Natural killer cell (primary cell): Measurements from ENCODE around the gene MCTP1. TPM values are rescaled to one million over a fixed set of nuclear protein-coding genes. Genes with fewer than 3 reads are reported as not detected.
"Not testable (repeated sequence)": the region's sequence is repeated elsewhere in the genome, so short reads cannot be mapped to it uniquely, and the experiment has no call there.

Source experiments
- ATAC-seq, 3 donors: fragments of 150-1000 bp in 2 of 3; fragments of 200-7000 bp in 1 of 3; cut with Tn5 transposase; 1 replicate in 1 of 3; 2 replicates in 2 of 3; pipeline ENCODE4 v1.10.0; 2021; ENCODE audit warnings: mild to moderate bottlenecking in 2 of 3, moderate library complexity in 2 of 3
- DNase-seq, 2 donors: peaks; one replicate each; pipeline versions ENCODE4 v3.0.0 to v3.0.0-alpha.2; 2013 to 2021; ENCODE audit warnings: mixed read lengths in 1 of 2
- H3K27ac ChIP-seq: one replicate; pipeline ENCODE4 v1.5.1; 2013; ENCODE audit warnings: mild to moderate bottlenecking, low read length
- H3K27me3 ChIP-seq: one replicate; pipeline ENCODE4 v1.6.1; 2013; ENCODE audit warnings: low read length; ENCODE audit not compliant: control insufficient read depth, insufficient read depth
- H3K36me3 ChIP-seq: one replicate; pipeline ENCODE4 v1.6.1; 2013; ENCODE audit warnings: low read length; ENCODE audit not compliant: control insufficient read depth, insufficient read depth
- H3K4me1 ChIP-seq: one replicate; pipeline ENCODE4 v1.6.1; 2013; ENCODE audit warnings: low read length; ENCODE audit not compliant: control insufficient read depth, insufficient read depth
- H3K4me3 ChIP-seq: one replicate; pipeline ENCODE4 v1.5.1; 2013; ENCODE audit warnings: low read length
- H3K9me3 ChIP-seq: one replicate; pipeline ENCODE4 v1.6.1; 2013; ENCODE audit warnings: low read length; ENCODE audit not compliant: control insufficient read depth, insufficient read depth
- H3K27ac Mint-ChIP-seq, 2 donors: one replicate each; pipeline ENCODE4 v1.8.0; 2022; ENCODE audit warnings: mild to moderate bottlenecking in 2 of 2, mixed read lengths in 2 of 2, moderate library complexity in 1 of 2
- H3K27me3 Mint-ChIP-seq, 2 donors: one replicate each; pipeline ENCODE4 v1.8.0; 2022; ENCODE audit warnings: low read depth in 2 of 2, mixed read lengths in 2 of 2
- H3K36me3 Mint-ChIP-seq: one replicate; pipeline ENCODE4 v1.8.0; 2022; ENCODE audit warnings: mixed read lengths
- H3K4me1 Mint-ChIP-seq, 2 donors: one replicate each; pipeline ENCODE4 v1.8.0; 2022; ENCODE audit warnings: mixed read lengths in 2 of 2
- H3K4me3 Mint-ChIP-seq: one replicate; pipeline ENCODE4 v1.8.0; 2022; ENCODE audit warnings: mild to moderate bottlenecking, moderate library complexity, mixed read lengths
- H3K9me3 Mint-ChIP-seq, 2 donors: one replicate each; pipeline ENCODE4 v1.8.0; 2022; ENCODE audit warnings: mixed read lengths in 2 of 2
- CTCF ChIP-seq: fragments of 200-600 bp; IDR thresholded peaks from one replicate; pipeline ENCODE4 v1.8.0; 2022; ENCODE audit warnings: antibody characterized with exemption
- WGBS: methylation state at CpG from one replicate; pipeline ENCODE4 v1.1.7; 2013; ENCODE audit warnings: missing lambda C conversion rate; ENCODE audit not compliant: insufficient coverage; 5-methylcytosine and 5-hydroxymethylcytosine counted together
- intact Hi-C: fragments of 100-400 bp; cut with micrococcal nuclease; formaldehyde crosslinking; loops from one replicate; pipeline ENCODE4 v1.14.2; 2022
- total RNA-seq, 4 donors: library from RNA; stranded (reverse); fragments of 120-200 nt in 1 of 4; gene quantifications; one replicate each; pipeline versions ENCODE4 v1.2.3 to v1.2.4, GENCODE V29; 2013 to 2022

The MCTP1 gene
- total RNA-seq, 3 donors from 2014 or later (not counting 1 experiment from before 2014, with no cell fraction given): 4.7 to 15.1 (median 9.8) TPM

- no peaks in the 10 kb centered on the region for H3K36me3 ChIP-seq
- Mint-ChIP-seq H3K27me3 (peaks cover 0 to under 1% of the 10 kb centered on the region in 2 donors), H3K36me3 (no peaks in the 10 kb centered on the region), H3K9me3 (no peaks in the 10 kb centered on the region), H3K27ac (no peak overlapping the region), H3K4me1 (no peaks in the 10 kb centered on the region), H3K4me3 (no peak overlapping the region)
- ATAC-seq (no peak), DNase-seq (no peak)
- no peak overlapping the region for H3K4me3 ChIP-seq
- intact Hi-C loops: no loop called here
- no peaks in the 10 kb centered on the region for H3K4me1 ChIP-seq
- no peak overlapping the region for H3K27ac ChIP-seq
- H3K9me3 ChIP-seq: no peaks in the 10 kb centered on the region
- H3K27me3 ChIP-seq: no peaks in the 10 kb centered on the region
- 83% methylated on average over 3 of the region's 4 CpGs for WGBS
- TF ChIP-seq CTCF: no peak
Measured at GRCh38 chr5:95216136-95216955, 68.5 kb downstream of the MCTP1 start.

GRCh38 chr5:95207811-95208210 is 77.1 kb downstream of the MCTP1 start:
- ATAC-seq, intact Hi-C loops: not testable (repeated sequence)
- WGBS: 87% methylated on average over 5 of the region's 5 CpGs

GRCh38 chr5:95194856-95195255 is 90.0 kb downstream of the MCTP1 start:
- peaks cover 0 to under 1% of the 10 kb centered on the region in 2 donors for H3K27me3 Mint-ChIP-seq
- intact Hi-C loops: no loop called here
- no peak overlapping the region for H3K27ac Mint-ChIP-seq
- no peaks in the 10 kb centered on the region for H3K4me1 Mint-ChIP-seq
- Histone ChIP-seq H3K4me1 (no peaks in the 10 kb centered on the region), H3K9me3 (no peaks in the 10 kb centered on the region), H3K36me3 (no peaks in the 10 kb centered on the region), H3K27me3 (no peaks in the 10 kb centered on the region), H3K4me3 (no peak overlapping the region), H3K27ac (no peak overlapping the region)
- H3K9me3 Mint-ChIP-seq: no peaks in the 10 kb centered on the region
- no peak for TF ChIP-seq CTCF
- WGBS: 91% methylated on average over 4 of the region's 4 CpGs
- H3K36me3 Mint-ChIP-seq: no peaks in the 10 kb centered on the region
- DNase-seq: no peak
- no peak for ATAC-seq
- no peak overlapping the region for H3K4me3 Mint-ChIP-seq

More at GRCh38 chr5:95207811-95208210, 77.1 kb downstream of the MCTP1 start:
- H3K4me1 Mint-ChIP-seq, DNase-seq, H3K9me3 Mint-ChIP-seq, H3K9me3 ChIP-seq, H3K27ac ChIP-seq, H3K36me3 Mint-ChIP-seq, H3K4me1 ChIP-seq, H3K36me3 ChIP-seq, H3K27me3 ChIP-seq, H3K4me3 Mint-ChIP-seq, H3K27me3 Mint-ChIP-seq, H3K4me3 ChIP-seq, H3K27ac Mint-ChIP-seq: not testable (repeated sequence)

- Mint-ChIP-seq H3K4me1 (no peaks in the 10 kb centered on the region), H3K36me3 (no peaks in the 10 kb centered on the region), H3K9me3 (no peaks in the 10 kb centered on the region), H3K27me3 (peaks cover 0 to 17% of the 10 kb centered on the region in 2 donors), H3K27ac (no peak overlapping the region), H3K4me3 (no peak overlapping the region)
- no peak for DNase-seq
- intact Hi-C loops: no loop called here
- Histone ChIP-seq H3K4me1 (no peaks in the 10 kb centered on the region), H3K9me3 (no peaks in the 10 kb centered on the region), H3K27ac (no peak overlapping the region), H3K27me3 (no peaks in the 10 kb centered on the region), H3K36me3 (no peaks in the 10 kb centered on the region), H3K4me3 (no peak overlapping the region)
- no peak for TF ChIP-seq CTCF
- no peak for ATAC-seq
- WGBS: 50% methylated on average over 1 of the region's 2 CpGs
Measured at GRCh38 chr5:95191330-95191729, 93.6 kb downstream of the MCTP1 start.
